ENCODE measurements around the gene GATA1. TPM values are rescaled to one million over a fixed set of nuclear protein-coding genes. Genes with fewer than 3 reads are reported as not detected.

GATA1 gene
- not detected in 2 replicates for total RNA-seq (2012; rRNA removed)

DNA sequence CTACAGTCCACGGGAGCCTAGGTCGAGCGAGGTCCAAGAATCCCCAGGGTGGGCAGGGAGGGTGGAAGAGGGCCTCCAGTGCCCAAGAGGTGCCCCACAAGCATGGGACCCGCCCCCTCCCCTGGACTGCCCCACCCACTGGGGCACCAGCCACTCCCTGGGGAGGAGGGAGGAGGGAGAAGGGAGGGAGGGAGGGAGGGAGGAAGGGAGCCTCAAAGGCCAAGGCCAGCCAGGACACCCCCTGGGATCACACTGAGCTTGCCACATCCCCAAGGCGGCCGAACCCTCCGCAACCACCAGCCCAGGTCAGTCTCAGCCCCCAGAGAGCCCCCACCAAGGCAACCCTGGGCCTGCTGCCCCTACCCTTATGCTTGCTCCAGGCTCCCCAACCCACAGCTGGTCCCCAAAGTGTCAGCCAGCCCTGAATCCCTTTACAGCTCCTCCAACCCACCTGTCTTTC is at the start of gene GATA1:
Gene GATA1, plus strand, starts transcription at position 250 of the 460 bp plus-strand sequence. CDS start 4,520 bp downstream, outside the sequence.
- Histone ChIP-seq H3K27me3 (ENCODE audit: control insufficient read depth, insufficient read depth, low read length) (peaks cover 11% of the 10 kb centered on the region), H3K4me2 (ENCODE audit: low read length) (no peak within 1 kb of the TSS), H3K9ac (ENCODE audit: low read depth, low read length) (no peak within 1 kb of the TSS), H3K9me3 (replicated peaks; ENCODE audit: low read length) (no peaks in the 10 kb centered on the region), H3K36me3 (ENCODE audit: insufficient read depth, low read length) (no peaks in the 10 kb centered on the region), H3K4me3 (ENCODE audit: low read length) (no peak within 1 kb of the TSS), H3K4me1 (ENCODE audit: control insufficient read depth, insufficient read depth, low read length) (no peaks in the 10 kb centered on the region)

DNA sequence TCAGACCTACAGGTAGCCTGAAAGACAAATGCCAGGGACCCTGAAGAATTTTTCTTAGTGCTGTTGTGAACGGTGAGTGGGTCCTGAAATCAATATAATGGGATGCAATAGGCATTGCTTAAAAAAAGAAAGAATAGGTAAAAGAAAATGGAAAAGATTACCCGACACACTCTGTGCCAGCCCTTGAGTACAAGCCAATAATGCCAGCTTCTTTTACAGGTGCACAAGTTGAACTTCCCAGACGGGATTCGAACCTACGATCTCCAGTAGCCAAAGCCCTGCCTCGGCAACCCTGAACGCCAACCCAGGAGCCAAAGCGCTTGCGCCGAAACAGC is 49.5 kb upstream of the GATA1 start:
- Histone ChIP-seq H3K4me3 (ENCODE audit: low read length) (peak overlapping the region; percentile 61), H3K27me3 (ENCODE audit: control insufficient read depth, insufficient read depth, low read length) (no peaks in the 10 kb centered on the region), H3K9ac (ENCODE audit: low read depth, low read length) (peak overlapping the region; percentile 42), H3K9me3 (replicated peaks; ENCODE audit: low read length) (no peaks in the 10 kb centered on the region), H3K4me1 (ENCODE audit: control insufficient read depth, insufficient read depth, low read length) (peaks cover 3% of the 10 kb centered on the region), H3K36me3 (ENCODE audit: insufficient read depth, low read length) (no peaks in the 10 kb centered on the region), H3K4me2 (ENCODE audit: low read length) (peak overlapping the region; percentile 74)

DNA sequence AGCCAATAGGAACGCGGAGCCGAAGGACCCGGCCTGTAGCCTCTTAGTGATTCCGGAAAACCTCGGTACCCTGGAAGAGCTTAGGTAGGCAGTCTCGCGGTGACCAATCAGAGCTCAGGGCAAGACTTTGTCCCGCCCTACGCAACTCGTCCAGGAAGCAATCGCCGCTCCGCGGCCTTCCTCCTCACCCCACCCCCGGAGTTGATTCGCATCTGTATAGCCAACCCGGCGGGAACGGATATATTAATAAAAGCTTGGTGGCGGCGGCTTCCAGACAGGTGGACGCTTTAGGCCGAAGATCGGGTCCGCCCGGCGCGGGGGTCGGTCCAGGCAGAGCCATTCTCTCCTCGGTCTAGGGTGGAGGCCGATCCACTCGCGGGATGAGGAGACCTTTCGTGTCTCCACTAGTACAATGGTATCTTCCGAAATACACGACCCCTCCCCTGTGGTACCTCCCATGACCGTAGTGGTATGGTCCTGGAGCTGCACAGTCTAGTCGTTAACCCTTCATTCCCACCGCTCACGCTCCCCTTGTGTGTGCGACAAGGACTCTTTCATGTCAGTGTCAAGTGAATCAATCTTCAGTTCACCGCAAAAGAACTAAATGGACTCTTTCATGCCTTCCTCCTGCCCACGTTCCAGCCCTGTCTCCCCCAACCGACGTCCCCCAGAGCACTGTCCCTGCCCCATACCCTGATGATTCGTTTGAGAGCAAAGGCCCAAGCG is 49.0 kb upstream of the GATA1 start:
- Histone ChIP-seq H3K27me3 (ENCODE audit: control insufficient read depth, insufficient read depth, low read length) (no peaks in the 10 kb centered on the region), H3K4me3 (ENCODE audit: low read length) (peak overlapping the region; percentile 75), H3K36me3 (ENCODE audit: insufficient read depth, low read length) (no peaks in the 10 kb centered on the region), H3K4me1 (ENCODE audit: control insufficient read depth, insufficient read depth, low read length) (peaks cover 3% of the 10 kb centered on the region), H3K4me2 (ENCODE audit: low read length) (peak overlapping the region; percentile 77), H3K9ac (ENCODE audit: low read depth, low read length) (peak overlapping the region; percentile 89), H3K9me3 (replicated peaks; ENCODE audit: low read length) (no peaks in the 10 kb centered on the region)

DNA sequence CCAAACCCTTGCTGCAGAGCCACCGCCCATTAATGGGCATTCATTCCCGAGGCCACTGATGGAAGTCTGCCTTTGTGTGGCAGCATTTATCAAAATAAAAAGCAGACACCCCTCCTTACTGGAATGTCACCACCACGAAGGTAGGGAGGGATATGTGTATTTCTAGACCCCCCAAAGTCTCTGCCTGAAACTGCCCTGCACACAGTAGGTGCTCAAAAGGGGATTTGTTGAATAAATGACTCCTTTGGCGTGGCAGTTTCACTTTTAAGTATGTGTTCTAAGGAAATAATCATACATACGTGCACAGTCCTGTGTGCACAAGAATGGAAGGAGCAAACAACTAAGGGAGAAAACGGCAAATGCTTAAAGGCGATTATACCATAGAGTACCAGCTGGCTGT is 48.5 kb upstream of the GATA1 start:
- H3K4me2 ChIP-seq (ENCODE audit: low read length) = peak overlapping the region; percentile 77
- no peaks in the 10 kb centered on the region for H3K36me3 ChIP-seq (ENCODE audit: insufficient read depth, low read length)
- H3K9me3 ChIP-seq (replicated peaks; ENCODE audit: low read length) = no peaks in the 10 kb centered on the region
- peaks cover 3% of the 10 kb centered on the region for H3K4me1 ChIP-seq (ENCODE audit: control insufficient read depth, insufficient read depth, low read length)
- H3K4me3 ChIP-seq (ENCODE audit: low read length) = peak overlapping the region; percentile 75
- peak overlapping the region; percentile 89 for H3K9ac ChIP-seq (ENCODE audit: low read depth, low read length)
- no peaks in the 10 kb centered on the region for H3K27me3 ChIP-seq (ENCODE audit: control insufficient read depth, insufficient read depth, low read length)

DNA sequence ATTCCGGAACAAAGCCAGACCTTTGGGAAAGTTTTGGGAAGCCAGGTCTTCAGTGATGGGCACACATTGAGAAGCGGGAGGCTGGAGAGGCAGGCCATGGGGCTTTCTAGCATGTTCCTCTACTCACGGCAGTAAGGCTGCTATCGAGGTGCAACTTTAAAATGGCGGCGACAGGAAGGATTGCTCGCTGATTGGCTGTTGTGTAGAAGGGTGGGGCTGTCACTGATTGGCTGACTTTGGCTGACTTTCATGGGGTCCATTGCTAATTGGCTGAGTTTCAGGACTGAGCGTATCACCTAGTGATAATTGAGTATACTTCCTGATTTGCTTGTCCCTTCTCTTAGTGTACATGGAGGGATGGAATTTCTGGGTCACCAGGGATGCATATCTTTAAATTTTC is 44.6 kb upstream of the GATA1 start:
- Histone ChIP-seq H3K27me3 (ENCODE audit: control insufficient read depth, insufficient read depth, low read length) (no peaks in the 10 kb centered on the region), H3K36me3 (ENCODE audit: insufficient read depth, low read length) (no peaks in the 10 kb centered on the region), H3K4me2 (ENCODE audit: low read length) (no peak overlapping the region), H3K9me3 (replicated peaks; ENCODE audit: low read length) (no peaks in the 10 kb centered on the region), H3K9ac (ENCODE audit: low read depth, low read length) (no peak overlapping the region), H3K4me3 (ENCODE audit: low read length) (no peak overlapping the region), H3K4me1 (ENCODE audit: control insufficient read depth, insufficient read depth, low read length) (peaks cover 3% of the 10 kb centered on the region)

DNA sequence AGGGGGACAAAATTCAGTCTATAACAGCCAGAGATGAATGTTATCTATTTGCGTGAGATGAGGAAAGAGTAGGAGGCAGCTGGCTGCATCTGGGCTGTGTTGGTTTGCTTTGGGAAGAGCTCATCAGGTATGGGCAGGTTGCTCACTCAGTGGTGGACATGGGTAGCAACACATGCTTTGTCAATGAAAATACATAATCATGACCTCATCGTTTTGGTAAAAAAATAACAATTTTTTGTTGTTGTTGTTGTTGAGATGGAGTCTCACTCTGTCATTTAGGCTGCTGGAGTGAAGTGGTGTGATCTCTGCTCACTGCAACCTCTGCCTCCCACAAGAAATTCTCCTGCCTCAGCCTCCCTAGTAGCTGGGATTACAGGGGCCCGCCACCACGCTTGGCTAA is 41.2 kb upstream of the GATA1 start:
- H3K9me3 ChIP-seq (replicated peaks; ENCODE audit: low read length) = no peaks in the 10 kb centered on the region
- H3K4me3 ChIP-seq (ENCODE audit: low read length) = no peak overlapping the region
- peaks cover 3% of the 10 kb centered on the region for H3K27me3 ChIP-seq (ENCODE audit: control insufficient read depth, insufficient read depth, low read length)
- no peaks in the 10 kb centered on the region for H3K4me1 ChIP-seq (ENCODE audit: control insufficient read depth, insufficient read depth, low read length)
- H3K36me3 ChIP-seq (ENCODE audit: insufficient read depth, low read length) = no peaks in the 10 kb centered on the region
- H3K9ac ChIP-seq (ENCODE audit: low read depth, low read length) = no peak overlapping the region
- H3K4me2 ChIP-seq (ENCODE audit: low read length) = no peak overlapping the region

DNA sequence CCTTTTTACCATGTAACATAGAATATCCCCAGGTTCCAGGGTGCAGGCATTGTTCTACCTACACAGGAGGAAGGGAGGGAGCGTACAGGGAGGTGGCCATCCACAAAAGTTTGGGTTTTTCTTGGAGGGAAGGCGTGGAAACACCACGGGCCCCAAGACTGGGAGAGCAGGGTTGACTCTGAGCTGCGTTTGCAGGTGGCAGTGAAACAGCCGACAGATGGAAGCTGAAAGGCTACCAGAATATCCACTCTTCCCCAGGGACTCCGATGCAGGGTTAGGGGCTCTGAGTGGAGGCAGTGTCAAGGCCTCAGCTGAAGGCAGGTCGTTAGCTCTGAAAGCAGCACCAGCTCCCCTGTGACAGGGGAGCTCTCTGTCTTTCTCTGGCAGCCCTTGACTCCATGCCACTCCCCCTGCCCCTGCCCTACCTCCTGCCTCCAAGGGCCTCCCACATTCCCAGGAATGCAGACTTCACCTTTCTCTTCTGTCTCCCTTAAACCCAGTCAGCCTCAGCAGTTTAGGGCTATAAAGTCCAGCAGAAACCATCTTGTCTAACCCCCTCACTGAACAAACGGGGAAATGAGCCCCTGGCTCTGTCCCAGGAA is 38.9 kb upstream of the GATA1 start:
- H3K4me3 ChIP-seq (ENCODE audit: low read length) = no peak overlapping the region
- peaks cover 4% of the 10 kb centered on the region for H3K27me3 ChIP-seq (ENCODE audit: control insufficient read depth, insufficient read depth, low read length)
- no peaks in the 10 kb centered on the region for H3K4me1 ChIP-seq (ENCODE audit: control insufficient read depth, insufficient read depth, low read length)
- H3K4me2 ChIP-seq (ENCODE audit: low read length) = no peak overlapping the region
- H3K9me3 ChIP-seq (replicated peaks; ENCODE audit: low read length) = no peaks in the 10 kb centered on the region
- no peaks in the 10 kb centered on the region for H3K36me3 ChIP-seq (ENCODE audit: insufficient read depth, low read length)
- H3K9ac ChIP-seq (ENCODE audit: low read depth, low read length) = no peak overlapping the region

DNA sequence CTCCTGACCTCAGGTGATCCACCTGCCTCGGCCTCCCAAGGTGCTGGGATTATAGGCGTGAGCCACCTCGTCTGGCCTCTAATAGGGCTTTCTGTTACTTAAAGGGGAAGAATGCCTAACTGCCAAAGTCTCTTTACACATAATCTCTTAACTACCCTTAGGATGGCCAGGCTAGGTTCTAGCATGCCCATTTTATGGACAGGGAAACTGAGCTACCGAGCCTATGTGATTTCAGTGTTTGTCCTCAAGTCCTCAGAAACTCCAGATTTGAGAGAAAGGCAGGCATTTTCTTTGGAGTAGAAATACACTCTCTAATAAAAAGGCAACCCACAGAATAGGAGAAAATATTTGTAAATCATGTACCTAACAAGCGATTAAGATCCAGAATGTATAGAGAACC is 37.2 kb upstream of the GATA1 start:
- Histone ChIP-seq H3K4me3 (ENCODE audit: low read length) (no peak overlapping the region), H3K36me3 (ENCODE audit: insufficient read depth, low read length) (no peaks in the 10 kb centered on the region), H3K27me3 (ENCODE audit: control insufficient read depth, insufficient read depth, low read length) (peaks cover 9% of the 10 kb centered on the region), H3K9me3 (replicated peaks; ENCODE audit: low read length) (no peaks in the 10 kb centered on the region), H3K9ac (ENCODE audit: low read depth, low read length) (no peak overlapping the region), H3K4me1 (ENCODE audit: control insufficient read depth, insufficient read depth, low read length) (no peaks in the 10 kb centered on the region), H3K4me2 (ENCODE audit: low read length) (no peak overlapping the region)

DNA sequence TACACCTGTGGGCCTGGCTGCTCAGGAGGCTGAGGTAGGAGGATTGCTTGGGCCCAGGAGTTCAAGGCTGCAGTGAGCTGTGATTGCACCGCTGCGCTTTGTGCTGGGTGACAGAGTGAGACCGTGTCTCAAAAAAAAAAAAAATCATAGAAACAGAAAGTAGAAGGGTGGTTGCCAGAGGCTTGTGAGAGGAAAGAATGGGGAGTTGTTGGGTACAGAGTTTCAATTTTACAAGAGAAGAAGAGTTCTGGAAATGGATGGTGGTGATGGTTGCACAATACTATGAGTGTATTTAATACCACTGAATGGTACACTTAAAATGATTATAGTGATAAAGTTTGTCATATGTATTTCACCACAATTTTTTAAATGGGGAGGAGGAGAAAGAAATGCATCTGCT is 35.0 kb upstream of the GATA1 start:
- Histone ChIP-seq H3K9me3 (replicated peaks; ENCODE audit: low read length) (no peaks in the 10 kb centered on the region), H3K4me3 (ENCODE audit: low read length) (no peak overlapping the region), H3K9ac (ENCODE audit: low read depth, low read length) (no peak overlapping the region), H3K4me2 (ENCODE audit: low read length) (no peak overlapping the region), H3K36me3 (ENCODE audit: insufficient read depth, low read length) (no peaks in the 10 kb centered on the region), H3K27me3 (ENCODE audit: control insufficient read depth, insufficient read depth, low read length) (peaks cover 12% of the 10 kb centered on the region), H3K4me1 (ENCODE audit: control insufficient read depth, insufficient read depth, low read length) (no peaks in the 10 kb centered on the region)

DNA sequence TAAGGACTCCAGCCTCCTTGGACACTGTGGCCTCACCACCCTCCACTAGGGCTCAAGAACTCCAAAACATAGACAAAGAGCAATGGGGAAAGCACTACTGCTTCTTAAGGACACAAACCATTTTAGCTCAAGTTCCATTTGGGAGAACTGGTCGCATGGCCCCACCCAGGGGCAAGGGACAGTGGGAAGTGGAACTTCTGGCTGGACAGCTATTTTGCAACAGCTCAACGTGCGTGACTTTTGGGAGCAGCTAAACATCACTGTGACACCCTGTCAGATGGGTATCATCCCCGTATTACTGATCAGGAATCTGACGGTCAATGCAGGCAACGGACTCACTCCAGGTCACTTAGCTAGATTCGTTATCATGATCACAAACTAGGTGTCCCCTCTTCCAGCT is 33.9 kb upstream of the GATA1 start:
- no peak overlapping the region for H3K4me3 ChIP-seq (ENCODE audit: low read length)
- H3K4me1 ChIP-seq (ENCODE audit: control insufficient read depth, insufficient read depth, low read length) = no peaks in the 10 kb centered on the region
- no peaks in the 10 kb centered on the region for H3K9me3 ChIP-seq (replicated peaks; ENCODE audit: low read length)
- peaks cover 12% of the 10 kb centered on the region for H3K27me3 ChIP-seq (ENCODE audit: control insufficient read depth, insufficient read depth, low read length)
- no peak overlapping the region for H3K4me2 ChIP-seq (ENCODE audit: low read length)
- H3K36me3 ChIP-seq (ENCODE audit: insufficient read depth, low read length) = no peaks in the 10 kb centered on the region
- no peak overlapping the region for H3K9ac ChIP-seq (ENCODE audit: low read depth, low read length)

DNA sequence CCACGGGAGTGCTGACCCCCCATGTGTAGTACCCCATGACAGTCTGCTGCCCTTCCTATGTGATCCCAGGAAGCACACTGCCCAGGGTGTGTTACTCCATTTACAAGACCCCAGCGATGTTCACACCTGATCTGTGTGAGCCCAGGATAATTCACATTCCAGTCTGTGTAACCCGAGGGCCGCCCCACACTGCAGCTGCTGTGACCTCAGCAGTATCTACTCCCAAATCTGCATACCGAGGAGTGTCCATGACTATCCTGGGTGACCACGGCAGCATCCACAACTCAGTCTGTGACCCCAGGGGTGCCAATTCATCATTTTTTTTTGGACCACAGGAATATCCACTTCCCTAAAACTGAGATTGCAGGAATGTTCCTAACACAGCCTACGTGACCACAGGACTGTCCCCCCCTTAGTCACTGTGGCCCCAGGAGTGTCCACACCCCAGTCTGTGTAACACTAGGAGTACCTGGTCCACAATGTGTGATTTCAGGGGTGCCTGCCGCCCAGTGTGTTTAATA is 32.6 kb upstream of the GATA1 start:
- Histone ChIP-seq H3K9ac (ENCODE audit: low read depth, low read length) (no peak overlapping the region), H3K9me3 (replicated peaks; ENCODE audit: low read length) (no peaks in the 10 kb centered on the region), H3K36me3 (ENCODE audit: insufficient read depth, low read length) (no peaks in the 10 kb centered on the region), H3K4me2 (ENCODE audit: low read length) (no peak overlapping the region), H3K4me3 (ENCODE audit: low read length) (no peak overlapping the region), H3K27me3 (ENCODE audit: control insufficient read depth, insufficient read depth, low read length) (peaks cover 9% of the 10 kb centered on the region), H3K4me1 (ENCODE audit: control insufficient read depth, insufficient read depth, low read length) (no peaks in the 10 kb centered on the region)

DNA sequence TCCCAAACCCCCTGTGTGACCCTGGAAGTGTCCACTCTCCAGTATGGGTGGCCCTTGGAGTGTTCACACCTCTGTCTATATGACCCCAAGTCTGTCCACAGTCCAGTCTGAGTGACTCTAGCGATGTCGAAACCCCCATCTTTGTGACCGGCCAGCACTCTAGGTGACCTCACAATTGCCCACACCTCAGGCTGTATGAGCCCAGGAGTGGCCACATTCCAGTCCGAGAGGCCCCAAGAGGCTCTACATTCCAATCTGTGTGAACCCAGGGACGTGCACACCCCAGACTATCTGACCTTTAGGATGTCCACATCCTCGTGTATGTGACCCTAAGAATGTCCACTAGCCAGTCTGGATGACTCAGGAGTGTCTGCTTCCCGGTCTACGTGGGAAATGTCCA is 32.2 kb upstream of the GATA1 start:
- no peak overlapping the region for H3K9ac ChIP-seq (ENCODE audit: low read depth, low read length)
- no peaks in the 10 kb centered on the region for H3K36me3 ChIP-seq (ENCODE audit: insufficient read depth, low read length)
- H3K4me1 ChIP-seq (ENCODE audit: control insufficient read depth, insufficient read depth, low read length) = no peaks in the 10 kb centered on the region
- H3K4me2 ChIP-seq (ENCODE audit: low read length) = no peak overlapping the region
- peaks cover 9% of the 10 kb centered on the region for H3K27me3 ChIP-seq (ENCODE audit: control insufficient read depth, insufficient read depth, low read length)
- no peaks in the 10 kb centered on the region for H3K9me3 ChIP-seq (replicated peaks; ENCODE audit: low read length)
- H3K4me3 ChIP-seq (ENCODE audit: low read length) = no peak overlapping the region

Measured in skeletal muscle satellite cell (primary cell).